Kidney epithelial cell (primary cell): ENCODE measurements around the gene PNMA8C. TPM values are rescaled to one million over a fixed set of nuclear protein-coding genes. Genes with fewer than 3 reads are reported as not detected.
"Not testable (repeated sequence)": the region's sequence is repeated elsewhere in the genome, so short reads cannot be mapped to it uniquely, and the experiment has no call there.

Experiments
- DNase-seq: peaks from one replicate; pipeline ENCODE4 v3.0.0-alpha.2; 2010; ENCODE audit warnings: low read depth
- H3K27me3 ChIP-seq: 2 replicates; pipeline ENCODE4 v1.6.0; 2011; ENCODE audit warnings: low read length; ENCODE audit not compliant: control insufficient read depth, insufficient read depth
- H3K36me3 ChIP-seq: 2 replicates; pipeline ENCODE4 v1.5.1; 2011; ENCODE audit warnings: low read length; ENCODE audit not compliant: control insufficient read depth, insufficient read depth
- H3K4me3 ChIP-seq: 2 replicates; pipeline ENCODE4 v1.5.1; 2011; ENCODE audit warnings: low read depth, mild to moderate bottlenecking, control low read depth, low read length
- CTCF ChIP-seq: IDR thresholded peaks from 2 replicates; pipeline ENCODE4 v1.5.1; 2011; ENCODE audit warnings: mild to moderate bottlenecking, moderate library complexity, low read length, control low read depth, inconsistent platforms; ENCODE audit not compliant: insufficient read depth, poor library complexity, severe bottlenecking
- total RNA-seq: library from RNA; depleted of rRNA; stranded (reverse); fragments of >200 nt; gene quantifications from 2 replicates; pipeline ENCODE4 v1.2.3, GENCODE V29; 2015

The PNMA8C gene
- total RNA-seq, 1 donor from 2014 or later = 0.25 TPM

GRCh38 chr19:46447006-46447405 lies 18.3 kb upstream of the PNMA8C start:
- Histone ChIP-seq H3K27me3 (no peaks in the 10 kb centered on the region), H3K36me3 (no peaks in the 10 kb centered on the region), H3K4me3 (no peak overlapping the region)
- no peak for TF ChIP-seq CTCF
- no peak for DNase-seq

- no peaks in the 10 kb centered on the region for H3K27me3 ChIP-seq
- no peak for DNase-seq
- no peaks in the 10 kb centered on the region for H3K36me3 ChIP-seq
- TF ChIP-seq CTCF = no peak
- no peak overlapping the region for H3K4me3 ChIP-seq
Observed at GRCh38 chr19:46446021-46446420, 17.3 kb upstream of the PNMA8C start.

- no peak for DNase-seq
- H3K36me3 ChIP-seq = no peaks in the 10 kb centered on the region
- H3K4me3 ChIP-seq = no peak overlapping the region
- no peaks in the 10 kb centered on the region for H3K27me3 ChIP-seq
- no peak for TF ChIP-seq CTCF
Observed at GRCh38 chr19:46442808-46443450, 14.2 kb upstream of the PNMA8C start.

GRCh38 chr19:46441866-46442265 lies 13.1 kb upstream of the PNMA8C start:
- no peak for DNase-seq
- no peak for TF ChIP-seq CTCF
- Histone ChIP-seq H3K4me3 (no peak overlapping the region), H3K27me3 (no peaks in the 10 kb centered on the region), H3K36me3 (no peaks in the 10 kb centered on the region)

GRCh38 chr19:46435689-46436088 lies 7.0 kb upstream of the PNMA8C start:
- not testable (repeated sequence) for H3K4me3 ChIP-seq, H3K36me3 ChIP-seq, H3K27me3 ChIP-seq, DNase-seq

- Histone ChIP-seq H3K4me3 (no peak overlapping the region), H3K36me3 (no peaks in the 10 kb centered on the region), H3K27me3 (peaks cover 2% of the 10 kb centered on the region)
- DNase-seq = no peak
- no peak for TF ChIP-seq CTCF
Observed at GRCh38 chr19:46435009-46435408, 6.3 kb upstream of the PNMA8C start.

GRCh38 chr19:46433470-46433869 lies 4.7 kb upstream of the PNMA8C start:
- H3K36me3 ChIP-seq, H3K27me3 ChIP-seq, DNase-seq, H3K4me3 ChIP-seq: not testable (repeated sequence)
